HG03378 (cell line): ENCODE data around the gene TOLLIP.
"Not testable (repeated sequence)": the region's sequence is repeated elsewhere in the genome, so short reads cannot be mapped to it uniquely, and the experiment has no call there.

Experiments used
- ATAC-seq: cut with Tn5 transposase; IDR thresholded peaks from one replicate; pipeline ENCODE4 v1.9.1; 2021; ENCODE audit warnings: mild to moderate bottlenecking, moderate library complexity; ENCODE audit not compliant: unreplicated experiment

The TOLLIP gene

GRCh38 chr11:1252371-1253102, 56.9 kb downstream of the TOLLIP start:
- no peak for ATAC-seq

GRCh38 chr11:1251236-1251770, 58.1 kb downstream of the TOLLIP start:
- ATAC-seq = no peak

GRCh38 chr11:1250411-1250810, 59.0 kb downstream of the TOLLIP start:
- not testable (repeated sequence) for ATAC-seq

- ATAC-seq = not testable (repeated sequence)
Measured at GRCh38 chr11:1248951-1249350, 60.5 kb downstream of the TOLLIP start.

GRCh38 chr11:1247026-1247425, 62.4 kb downstream of the TOLLIP start:
- not testable (repeated sequence) for ATAC-seq

- not testable (repeated sequence) for ATAC-seq
Measured at GRCh38 chr11:1246301-1246700, 63.1 kb downstream of the TOLLIP start.

- not testable (repeated sequence) for ATAC-seq
Measured at GRCh38 chr11:1245717-1246116, 63.7 kb downstream of the TOLLIP start.

GRCh38 chr11:1244557-1244956, 64.9 kb downstream of the TOLLIP start:
- ATAC-seq = not testable (repeated sequence)

GRCh38 chr11:1243521-1243920, 65.9 kb downstream of the TOLLIP start:
- ATAC-seq = not testable (repeated sequence)

- ATAC-seq = not testable (repeated sequence)
Measured at GRCh38 chr11:1242751-1243150, 66.7 kb downstream of the TOLLIP start.

GRCh38 chr11:1242289-1242688, 67.1 kb downstream of the TOLLIP start:
- ATAC-seq = no peak

GRCh38 chr11:1241706-1242105, 67.7 kb downstream of the TOLLIP start:
- no peak for ATAC-seq

GRCh38 chr11:1240771-1241170, 68.7 kb downstream of the TOLLIP start:
- no peak for ATAC-seq

- no peak for ATAC-seq
Measured at GRCh38 chr11:1239596-1240205, 69.7 kb downstream of the TOLLIP start.

- no peak for ATAC-seq
Measured at GRCh38 chr11:1238767-1239595, 70.5 kb downstream of the TOLLIP start.

- ATAC-seq = no peak
Measured at GRCh38 chr11:1237851-1238250, 71.6 kb downstream of the TOLLIP start.

- ATAC-seq = no peak
Measured at GRCh38 chr11:1237128-1237580, 72.3 kb downstream of the TOLLIP start.

- no peak for ATAC-seq
Measured at GRCh38 chr11:1236316-1237127, 72.9 kb downstream of the TOLLIP start.

GRCh38 chr11:1235901-1236315, 73.5 kb downstream of the TOLLIP start:
- no peak for ATAC-seq

- ATAC-seq = no peak
Measured at GRCh38 chr11:1235306-1235900, 74.0 kb downstream of the TOLLIP start.
